SK-N-SH (cell line): ENCODE data around the gene ROR2. TPM values are rescaled to one million over a fixed set of nuclear protein-coding genes. Genes with fewer than 3 reads are reported as not detected.

Experiments
- CTCF ChIA-PET: fragments of 300-600, 350-600 bp; formaldehyde crosslinking; extraction: SDS; loops from one replicate; lab custom pipeline; 2021; lab: Yijun Ruan, JAX
- POLR2A ChIA-PET: fragments of 350-600 bp; sonication (Branson Sonifier 250); formaldehyde crosslinking; extraction: SDS; loops from one replicate; lab custom pipeline; 2020; ENCODE audit warnings: antibody characterized with exemption, inconsistent platforms; lab: Yijun Ruan, JAX
- DNase-seq: peaks from one replicate; pipeline ENCODE4 v3.0.0; 2012
- H2AFZ ChIP-seq: fragments of 200-600 bp; sonication (generic); 2 replicates; pipeline ENCODE4 v1.8.1; 2016; ENCODE audit warnings: antibody characterized with exemption, mild to moderate bottlenecking, low read depth
- H3F3A ChIP-seq: fragments of 200-600 bp; sonication (generic); replicated peaks from 2 replicates; pipeline ENCODE3; 2016; ENCODE audit warnings: antibody characterized with exemption, mild to moderate bottlenecking; ENCODE audit not compliant: insufficient read depth
- H3K27ac ChIP-seq, 2 experiments: fragments of 200-500 bp in 1 of 2; fragments of 200-600 bp in 1 of 2; sonication (Bioruptor generic) in 1 of 2; sonication (generic), shearing (Covaris generic) in 1 of 2; 2 replicates each; pipeline versions ENCODE4 v1.5.1 to v1.6.1; 2014 to 2016; ENCODE audit warnings: low read depth in 2 of 2, inconsistent platforms in 1 of 2, low read length in 1 of 2, mild to moderate bottlenecking in 1 of 2, mixed read lengths in 1 of 2
- H3K27me3 ChIP-seq: fragments of 200-600 bp; sonication (generic), shearing (Covaris generic); 2 replicates; pipeline ENCODE4 v1.6.1; 2016; ENCODE audit warnings: mixed run types; ENCODE audit not compliant: insufficient read depth
- H3K36me3 ChIP-seq, 2 experiments: fragments of 200-500 bp in 1 of 2; fragments of 200-600 bp in 1 of 2; sonication (Bioruptor generic) in 1 of 2; sonication (generic) in 1 of 2; replicated peaks in 1 of 2; 2 replicates each; pipeline versions ENCODE3 to v1.5.1; 2014 to 2016; ENCODE audit warnings: low read length in 1 of 2, mild to moderate bottlenecking in 1 of 2; ENCODE audit not compliant: insufficient read depth in 2 of 2, control insufficient read depth in 1 of 2
- H3K4me1 ChIP-seq, 2 experiments: fragments of 200-500 bp in 1 of 2; fragments of 200-600 bp in 1 of 2; sonication (Bioruptor generic) in 1 of 2; sonication (generic), shearing (Covaris generic) in 1 of 2; 2 replicates each; pipeline versions ENCODE4 v1.5.1 to v1.6.1; 2014 to 2016; ENCODE audit warnings: low read depth in 1 of 2, low read length in 1 of 2, mixed run types in 1 of 2; ENCODE audit not compliant: insufficient read depth in 2 of 2, control insufficient read depth in 1 of 2
- H3K4me2 ChIP-seq: fragments of 200-600 bp; sonication (generic), shearing (Covaris generic); 2 replicates; pipeline ENCODE4 v1.6.1; 2017; ENCODE audit warnings: mixed run types
- H3K4me3 ChIP-seq, 2 experiments: fragments of 200-500 bp in 1 of 2; fragments of 200-600 bp in 1 of 2; sonication (Bioruptor generic) in 1 of 2; sonication (generic), shearing (Covaris generic) in 1 of 2; 2 replicates each; pipeline versions ENCODE4 v1.5.1 to v1.8.1; 2014 to 2016; ENCODE audit warnings: low read depth in 2 of 2, inconsistent platforms in 1 of 2, low read length in 1 of 2, mild to moderate bottlenecking in 1 of 2, mixed read lengths in 1 of 2, moderate library complexity in 1 of 2
- H3K79me2 ChIP-seq: fragments of 200-600 bp; sonication (generic); 2 replicates; pipeline ENCODE4 v1.8.1; 2017; ENCODE audit warnings: mild to moderate bottlenecking; ENCODE audit not compliant: insufficient read depth
- H3K9ac ChIP-seq: fragments of 200-600 bp; sonication (generic); 2 replicates; pipeline ENCODE4 v1.6.1; 2017; ENCODE audit warnings: mixed run types
- H3K9me2 ChIP-seq: fragments of 200-600 bp; sonication (generic); 2 replicates; pipeline ENCODE4 v1.6.1; 2017; ENCODE audit warnings: mixed run types
- H3K9me3 ChIP-seq: fragments of 200-600 bp; sonication (generic); 2 replicates; pipeline ENCODE4 v1.6.1; 2017; ENCODE audit warnings: mixed run types, mild to moderate bottlenecking, moderate library complexity
- H4K20me1 ChIP-seq: fragments of 200-600 bp; sonication (generic); 2 replicates; pipeline ENCODE4 v1.6.1; 2017; ENCODE audit warnings: mild to moderate bottlenecking, mixed run types; ENCODE audit not compliant: insufficient read depth
- CHD2 ChIP-seq: fragments of 150-350 bp; IDR thresholded peaks from 2 replicates; pipeline ENCODE4 v1.6.1; 2018; ENCODE audit warnings: low read length; ENCODE audit not compliant: partially characterized antibody
- ELF1 ChIP-seq: IDR thresholded peaks from 2 replicates; pipeline ENCODE4 v1.4.0; 2012
- EP300 ChIP-seq, 2 experiments: IDR thresholded peaks; 2 replicates each; pipeline versions ENCODE4 v1.4.0 to v1.6.1; 2012; ENCODE audit warnings: borderline replicate concordance in 1 of 2, low read depth in 1 of 2, low read length in 1 of 2
- EZH2phosphoT487 ChIP-seq: fragments of 200-600 bp; sonication (generic); IDR thresholded peaks from 2 replicates; pipeline ENCODE4 v1.6.1; 2017; ENCODE audit warnings: low read depth, mixed run types, mild to moderate bottlenecking, antibody characterized with exemption, moderate library complexity, borderline replicate concordance
- FOSL2 ChIP-seq: IDR thresholded peaks from 2 replicates; pipeline ENCODE4 v1.4.0; 2012; ENCODE audit warnings: low read depth, mild to moderate bottlenecking, moderate library complexity, borderline replicate concordance
- GATA2 ChIP-seq: sonication (generic); formaldehyde crosslinking; IDR thresholded peaks from 2 replicates; pipeline ENCODE4 v1.5.0; 2020; ENCODE audit warnings: mild to moderate bottlenecking, missing genetic modification reagents
- IRF3 ChIP-seq: fragments of 150-350 bp; IDR thresholded peaks from 2 replicates; pipeline ENCODE4 v1.6.1; 2016; ENCODE audit warnings: mild to moderate bottlenecking, low read depth, low read length
- MXI1 ChIP-seq: IDR thresholded peaks from 2 replicates; pipeline ENCODE4 v1.6.1; 2012; ENCODE audit warnings: mild to moderate bottlenecking, low read depth, low read length, improper control_type of control experiment
- RAD21 ChIP-seq: IDR thresholded peaks from 2 replicates; pipeline ENCODE4 v1.6.1; 2012; ENCODE audit warnings: mild to moderate bottlenecking, low read length
- TAF1 ChIP-seq: IDR thresholded peaks from 2 replicates; pipeline ENCODE4 v1.6.1; 2012; ENCODE audit warnings: low read depth, mild to moderate bottlenecking, low read length, moderate library complexity, borderline replicate concordance
- TCF12 ChIP-seq: IDR thresholded peaks from 2 replicates; pipeline ENCODE4 v1.4.0; 2012
- WGBS: methylation state at CpG from one replicate; pipeline ENCODE4 v1.1.6; 2017; ENCODE audit warnings: low lambda C conversion rate; 5-methylcytosine and 5-hydroxymethylcytosine counted together
- polyA plus RNA-seq, 3 experiments: library from polyadenylated mRNA; depleted of rRNA; stranded (reverse); fragments of >200 nt; gene quantifications; 2 replicates each; pipeline ENCODE4 v1.2.3, GENCODE V29; 2012
- TF ChIP-seq, protein P1 (sequence below): fragments of 200-600 bp; sonication (generic); IDR thresholded peaks from 2 replicates; pipeline ENCODE4 v1.6.1; 2017; ENCODE audit warnings: antibody characterized with exemption, mild to moderate bottlenecking, moderate library complexity
- TF ChIP-seq, protein P2 (sequence below): IDR thresholded peaks from 2 replicates; pipeline ENCODE4 v1.4.0; 2012; ENCODE audit warnings: low read depth, borderline replicate concordance

Gene ROR2
- polyA plus RNA-seq, 1 of the 3 experiments (the other 2 are of a cell fraction): 0.43 TPM

GRCh38 chr9:91842358-91843049, 107.5 kb downstream of the ROR2 start:
- TF ChIP-seq IRF3: no peak
- TF ChIP-seq RAD21: no peak
- TF ChIP-seq EZH2phosphoT487: no peak
- no peak for TF ChIP-seq EP300 (IDR thresholded peaks at IDR 0.05; ENCODE audit: borderline replicate concordance in 1 of 2, low read depth in 1 of 2, low read length in 1 of 2)
- TF ChIP-seq, all 33 proteins: peak for 0
- 36% methylated on average over 8 of the region's 9 CpGs for WGBS
- no peaks in the 10 kb centered on the region for H3K27me3 ChIP-seq
- no peak overlapping the region for H3K9ac ChIP-seq
- no peaks in the 10 kb centered on the region for H3K9me2 ChIP-seq
- no peaks in the 10 kb centered on the region for H3K36me3 ChIP-seq
- no peaks in the 10 kb centered on the region for H3K9me3 ChIP-seq
- H2AFZ ChIP-seq: no peak overlapping the region
- peaks cover 0 to 56% of the 10 kb centered on the region in 2 experiments; a peak in 2 of 4 replicates for H3K4me1 ChIP-seq
- no peaks in the 10 kb centered on the region for H3K79me2 ChIP-seq
- ChIA-PET CTCF (interaction anchor here (0.9 to 1.7 kb wide), 3 partner anchors 18 to 112 kb away, joined by 4 to 8 read pairs (median 6); partner anchors contain the start of gene ROR2), POLR2A (interaction anchor here (0.8 to 1.2 kb wide), 2 partner anchors 18 to 49 kb away, joined by 3 read pairs; no protein-coding TSS in a partner anchor)
- DNase-seq: no peak
- no peak overlapping the region for H3K4me3 ChIP-seq
- H3K27ac ChIP-seq: peak overlapping the region in 1 of 2 experiments; percentile 89; a peak in 2 of 4 replicates
- no peak overlapping the region for H3K4me2 ChIP-seq
- no peaks in the 10 kb centered on the region for H3F3A ChIP-seq
- H4K20me1 ChIP-seq: no peaks in the 10 kb centered on the region

DNA sequence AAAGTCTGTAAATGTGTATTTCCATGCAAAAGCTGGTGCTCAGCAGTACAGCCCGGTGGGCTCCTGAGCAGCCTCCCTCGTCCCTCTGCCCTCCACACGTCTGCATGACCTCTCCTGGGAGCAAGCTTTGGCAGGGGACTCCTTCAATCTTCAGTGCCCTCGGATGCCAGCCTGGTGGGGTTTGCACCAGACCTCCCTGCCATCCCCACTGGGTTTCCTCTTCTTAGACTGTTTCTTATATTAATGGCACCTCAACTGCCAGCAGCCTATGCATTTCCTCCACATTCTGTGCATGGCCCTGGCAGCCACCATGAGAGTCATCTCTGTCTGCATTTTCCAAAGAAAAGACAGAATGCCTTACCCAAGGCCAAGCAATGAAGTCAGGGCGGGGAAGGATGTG, 108.4 kb downstream of the ROR2 start:
- CTCF ChIA-PET: interaction anchor here (0.9 to 1.2 kb wide), 3 partner anchors 17 to 108 kb away, joined by 3 to 5 read pairs (median 5); partner anchors contain the start of gene ROR2
- no peak overlapping the region for H3K4me3 ChIP-seq
- H3K4me2 ChIP-seq: no peak overlapping the region
- TF ChIP-seq ELF1 (no peak), MXI1 (no peak), CHD2 (no peak), EZH2phosphoT487 (no peak), GATA2 (no peak), TCF12 (no peak), TAF1 (no peak), FOSL2 (no peak), IRF3 (no peak)
- TF ChIP-seq, protein P1, sequence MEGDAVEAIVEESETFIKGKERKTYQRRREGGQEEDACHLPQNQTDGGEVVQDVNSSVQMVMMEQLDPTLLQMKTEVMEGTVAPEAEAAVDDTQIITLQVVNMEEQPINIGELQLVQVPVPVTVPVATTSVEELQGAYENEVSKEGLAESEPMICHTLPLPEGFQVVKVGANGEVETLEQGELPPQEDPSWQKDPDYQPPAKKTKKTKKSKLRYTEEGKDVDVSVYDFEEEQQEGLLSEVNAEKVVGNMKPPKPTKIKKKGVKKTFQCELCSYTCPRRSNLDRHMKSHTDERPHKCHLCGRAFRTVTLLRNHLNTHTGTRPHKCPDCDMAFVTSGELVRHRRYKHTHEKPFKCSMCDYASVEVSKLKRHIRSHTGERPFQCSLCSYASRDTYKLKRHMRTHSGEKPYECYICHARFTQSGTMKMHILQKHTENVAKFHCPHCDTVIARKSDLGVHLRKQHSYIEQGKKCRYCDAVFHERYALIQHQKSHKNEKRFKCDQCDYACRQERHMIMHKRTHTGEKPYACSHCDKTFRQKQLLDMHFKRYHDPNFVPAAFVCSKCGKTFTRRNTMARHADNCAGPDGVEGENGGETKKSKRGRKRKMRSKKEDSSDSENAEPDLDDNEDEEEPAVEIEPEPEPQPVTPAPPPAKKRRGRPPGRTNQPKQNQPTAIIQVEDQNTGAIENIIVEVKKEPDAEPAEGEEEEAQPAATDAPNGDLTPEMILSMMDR: no peak
- TF ChIP-seq, protein P2, sequence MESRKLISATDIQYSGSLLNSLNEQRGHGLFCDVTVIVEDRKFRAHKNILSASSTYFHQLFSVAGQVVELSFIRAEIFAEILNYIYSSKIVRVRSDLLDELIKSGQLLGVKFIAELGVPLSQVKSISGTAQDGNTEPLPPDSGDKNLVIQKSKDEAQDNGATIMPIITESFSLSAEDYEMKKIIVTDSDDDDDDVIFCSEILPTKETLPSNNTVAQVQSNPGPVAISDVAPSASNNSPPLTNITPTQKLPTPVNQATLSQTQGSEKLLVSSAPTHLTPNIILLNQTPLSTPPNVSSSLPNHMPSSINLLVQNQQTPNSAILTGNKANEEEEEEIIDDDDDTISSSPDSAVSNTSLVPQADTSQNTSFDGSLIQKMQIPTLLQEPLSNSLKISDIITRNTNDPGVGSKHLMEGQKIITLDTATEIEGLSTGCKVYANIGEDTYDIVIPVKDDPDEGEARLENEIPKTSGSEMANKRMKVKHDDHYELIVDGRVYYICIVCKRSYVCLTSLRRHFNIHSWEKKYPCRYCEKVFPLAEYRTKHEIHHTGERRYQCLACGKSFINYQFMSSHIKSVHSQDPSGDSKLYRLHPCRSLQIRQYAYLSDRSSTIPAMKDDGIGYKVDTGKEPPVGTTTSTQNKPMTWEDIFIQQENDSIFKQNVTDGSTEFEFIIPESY: no peak
- TF ChIP-seq, all 33 proteins: peak for 0
- H3K9me3 ChIP-seq: no peaks in the 10 kb centered on the region
- H3K27ac ChIP-seq: no peak overlapping the region
- no peaks in the 10 kb centered on the region for H3K36me3 ChIP-seq
- H3F3A ChIP-seq: no peaks in the 10 kb centered on the region
- H3K4me1 ChIP-seq: peaks cover 0 to 51% of the 10 kb centered on the region in 2 experiments; a peak in 2 of 4 replicates
- no peaks in the 10 kb centered on the region for H3K79me2 ChIP-seq
- H2AFZ ChIP-seq: no peak overlapping the region
- DNase-seq: no peak
- POLR2A ChIA-PET: no interaction called here
- no peaks in the 10 kb centered on the region for H3K27me3 ChIP-seq
- WGBS: 50% methylated on average over 5 of the region's 5 CpGs
- no peaks in the 10 kb centered on the region for H4K20me1 ChIP-seq
- no peaks in the 10 kb centered on the region for H3K9me2 ChIP-seq
- no peak overlapping the region for H3K9ac ChIP-seq
